ENCODE data around the gene TCERG1L.

DNA sequence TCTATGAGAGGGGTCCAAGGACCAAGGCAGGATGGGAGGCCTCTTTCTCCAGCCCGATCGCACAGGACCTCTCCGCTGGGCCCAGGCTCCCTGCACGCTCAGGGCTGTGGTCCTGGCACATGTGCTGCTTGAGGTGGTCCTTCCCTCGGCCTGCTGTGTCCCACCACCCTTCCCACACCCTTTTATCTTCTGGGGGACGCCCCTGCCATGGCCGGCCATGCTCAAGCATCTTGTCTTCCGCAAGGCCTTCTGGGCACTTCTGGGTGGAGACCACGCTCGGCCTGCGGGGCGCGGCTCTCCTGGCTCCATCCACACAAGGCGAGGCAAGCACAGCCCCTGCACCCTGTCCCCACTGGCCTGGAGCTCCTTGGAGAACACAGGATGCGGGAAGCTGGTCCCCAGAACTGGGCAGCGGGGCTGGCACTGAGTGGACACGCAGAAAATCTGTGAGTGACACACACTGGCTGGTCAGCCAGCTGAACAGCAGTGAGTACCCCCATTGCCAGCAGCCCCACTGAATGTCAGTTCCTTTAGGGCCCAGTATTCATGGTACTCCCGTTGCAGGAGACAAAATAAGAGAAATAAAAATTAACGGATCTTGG, 115.9 kb downstream of the TCERG1L start:
- no peak for TF ChIP-seq POLR2A (IDR thresholded peaks at IDR 0.05)
- TF ChIP-seq, protein P1, sequence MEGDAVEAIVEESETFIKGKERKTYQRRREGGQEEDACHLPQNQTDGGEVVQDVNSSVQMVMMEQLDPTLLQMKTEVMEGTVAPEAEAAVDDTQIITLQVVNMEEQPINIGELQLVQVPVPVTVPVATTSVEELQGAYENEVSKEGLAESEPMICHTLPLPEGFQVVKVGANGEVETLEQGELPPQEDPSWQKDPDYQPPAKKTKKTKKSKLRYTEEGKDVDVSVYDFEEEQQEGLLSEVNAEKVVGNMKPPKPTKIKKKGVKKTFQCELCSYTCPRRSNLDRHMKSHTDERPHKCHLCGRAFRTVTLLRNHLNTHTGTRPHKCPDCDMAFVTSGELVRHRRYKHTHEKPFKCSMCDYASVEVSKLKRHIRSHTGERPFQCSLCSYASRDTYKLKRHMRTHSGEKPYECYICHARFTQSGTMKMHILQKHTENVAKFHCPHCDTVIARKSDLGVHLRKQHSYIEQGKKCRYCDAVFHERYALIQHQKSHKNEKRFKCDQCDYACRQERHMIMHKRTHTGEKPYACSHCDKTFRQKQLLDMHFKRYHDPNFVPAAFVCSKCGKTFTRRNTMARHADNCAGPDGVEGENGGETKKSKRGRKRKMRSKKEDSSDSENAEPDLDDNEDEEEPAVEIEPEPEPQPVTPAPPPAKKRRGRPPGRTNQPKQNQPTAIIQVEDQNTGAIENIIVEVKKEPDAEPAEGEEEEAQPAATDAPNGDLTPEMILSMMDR (IDR thresholded peaks at IDR 0.05): no peak
